ENCODE results near the gene IFITM5. TPM values are rescaled to one million over a fixed set of nuclear protein-coding genes. Genes with fewer than 3 reads are reported as not detected.

The IFITM5 gene
- total RNA-seq, 1 experiment from 2014 or later: not detected

DNA sequence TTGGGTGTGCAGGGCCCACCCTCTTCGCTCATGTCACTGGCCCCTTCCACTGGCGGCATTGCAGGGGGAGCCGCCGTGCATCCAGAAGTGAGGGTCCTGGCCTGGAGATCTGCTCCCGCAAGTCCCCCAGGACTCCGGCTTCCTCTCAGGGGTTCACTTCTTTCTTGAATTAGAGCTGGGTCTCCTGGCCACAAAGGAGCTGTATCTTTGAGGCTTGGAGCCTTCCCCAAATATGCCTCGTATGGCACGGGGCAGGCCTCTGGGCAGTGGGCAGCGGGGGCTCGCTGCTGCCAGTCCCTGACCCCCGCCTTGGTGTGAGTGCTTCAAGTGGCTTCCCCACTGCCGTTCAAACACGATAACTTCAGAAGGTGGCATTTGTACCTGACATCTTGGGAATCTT, 28.7 kb upstream of the IFITM5 start:
- H3K27me3 Mint-ChIP-seq (ENCODE audit: low read depth): peaks cover 4% of the 10 kb centered on the region
- H3K79me2 ChIP-seq (ENCODE audit: insufficient read depth, low read length): no peaks in the 10 kb centered on the region
- H3K27ac Mint-ChIP-seq: no peak overlapping the region

More for the DNA sequence above, 28.7 kb upstream of the IFITM5 start:
- Histone ChIP-seq H2BK12ac (ENCODE audit: insufficient read length, low read depth, low read length) (no peak overlapping the region), H3K4ac (ENCODE audit: low read depth, low read length) (no peak overlapping the region), H3K23me2 (ENCODE audit: insufficient read length, low read depth, low read length, poor library complexity, severe bottlenecking) (no peaks in the 10 kb centered on the region), H2BK5ac (ENCODE audit: insufficient read length, low read length) (no peak overlapping the region), H3K23ac (ENCODE audit: insufficient read length, low read depth, low read length) (no peak overlapping the region), H2BK120ac (ENCODE audit: low read depth, low read length, poor library complexity, severe bottlenecking) (no peak overlapping the region), H3K14ac (ENCODE audit: insufficient read depth, low read length) (no peak overlapping the region), H4K8ac (replicated peaks; ENCODE audit: insufficient read length, low read depth, low read length) (no peak overlapping the region), H2AK5ac (ENCODE audit: insufficient read length, low read length) (no peak overlapping the region), H4K5ac (ENCODE audit: insufficient read length, low read depth, low read length) (no peak overlapping the region), H2AFZ (ENCODE audit: low read length) (no peak overlapping the region), H3K79me1 (ENCODE audit: insufficient read depth, low read depth, low read length, poor library complexity, severe bottlenecking) (no peaks in the 10 kb centered on the region), H3K9ac (ENCODE audit: extremely low read depth, insufficient read length, low read length) (no peak overlapping the region), H2BK20ac (ENCODE audit: low read depth, low read length, poor library complexity, severe bottlenecking) (no peak overlapping the region), H3K56ac (ENCODE audit: insufficient read length, low read depth, low read length) (no peak overlapping the region), H3K27ac (ENCODE audit: insufficient read length, low read depth, low read length) (no peak overlapping the region), H3K9me3 (ENCODE audit: control insufficient read depth, low read depth, low read length) (no peaks in the 10 kb centered on the region), H4K20me1 (ENCODE audit: control insufficient read depth, insufficient read depth, insufficient read length) (no peaks in the 10 kb centered on the region), H3K18ac (ENCODE audit: insufficient read length, low read depth, low read length) (no peak overlapping the region), H3T11ph (ENCODE audit: low read length) (no peak overlapping the region), H4K91ac (ENCODE audit: insufficient read length, low read depth, low read length) (no peak overlapping the region), H3K4me2 (ENCODE audit: insufficient read depth, insufficient read length, low read length) (no peak overlapping the region), H2BK15ac (ENCODE audit: low read depth, low read length) (no peak overlapping the region), H3K4me1 (ENCODE audit: insufficient read depth, low read length) (peaks cover 4% of the 10 kb centered on the region; the same call in 1 of the 2 replicates), H3K27me3 (ENCODE audit: insufficient read depth, low read length) (no peaks in the 10 kb centered on the region)
- H3K4me3 Mint-ChIP-seq: no peak overlapping the region
- no peak for DNase-seq
- peaks cover 23 to 30% of the 10 kb centered on the region in 2 experiments for H3K4me1 Mint-ChIP-seq
- H3K9me3 Mint-ChIP-seq: peaks cover 15 to 17% of the 10 kb centered on the region in 2 experiments
- no CpG with 5 or more reads among the region's 13 CpGs for WGBS (ENCODE audit: extremely low coverage, insufficient read length, low lambda C conversion rate)
- peaks cover 4 to 31% (median 11%) of the 10 kb centered on the region in 3 experiments; a peak in 6 of 7 replicates for H3K36me3 Mint-ChIP-seq (ENCODE audit: insufficient read depth in 1 of 3, low read depth in 3 of 3)
- TF ChIP-seq, protein P1, sequence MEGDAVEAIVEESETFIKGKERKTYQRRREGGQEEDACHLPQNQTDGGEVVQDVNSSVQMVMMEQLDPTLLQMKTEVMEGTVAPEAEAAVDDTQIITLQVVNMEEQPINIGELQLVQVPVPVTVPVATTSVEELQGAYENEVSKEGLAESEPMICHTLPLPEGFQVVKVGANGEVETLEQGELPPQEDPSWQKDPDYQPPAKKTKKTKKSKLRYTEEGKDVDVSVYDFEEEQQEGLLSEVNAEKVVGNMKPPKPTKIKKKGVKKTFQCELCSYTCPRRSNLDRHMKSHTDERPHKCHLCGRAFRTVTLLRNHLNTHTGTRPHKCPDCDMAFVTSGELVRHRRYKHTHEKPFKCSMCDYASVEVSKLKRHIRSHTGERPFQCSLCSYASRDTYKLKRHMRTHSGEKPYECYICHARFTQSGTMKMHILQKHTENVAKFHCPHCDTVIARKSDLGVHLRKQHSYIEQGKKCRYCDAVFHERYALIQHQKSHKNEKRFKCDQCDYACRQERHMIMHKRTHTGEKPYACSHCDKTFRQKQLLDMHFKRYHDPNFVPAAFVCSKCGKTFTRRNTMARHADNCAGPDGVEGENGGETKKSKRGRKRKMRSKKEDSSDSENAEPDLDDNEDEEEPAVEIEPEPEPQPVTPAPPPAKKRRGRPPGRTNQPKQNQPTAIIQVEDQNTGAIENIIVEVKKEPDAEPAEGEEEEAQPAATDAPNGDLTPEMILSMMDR (conservative IDR thresholded peaks at IDR 0.05): no peak
